ENCODE data around the gene SH3BGRL.

SH3BGRL gene

DNA sequence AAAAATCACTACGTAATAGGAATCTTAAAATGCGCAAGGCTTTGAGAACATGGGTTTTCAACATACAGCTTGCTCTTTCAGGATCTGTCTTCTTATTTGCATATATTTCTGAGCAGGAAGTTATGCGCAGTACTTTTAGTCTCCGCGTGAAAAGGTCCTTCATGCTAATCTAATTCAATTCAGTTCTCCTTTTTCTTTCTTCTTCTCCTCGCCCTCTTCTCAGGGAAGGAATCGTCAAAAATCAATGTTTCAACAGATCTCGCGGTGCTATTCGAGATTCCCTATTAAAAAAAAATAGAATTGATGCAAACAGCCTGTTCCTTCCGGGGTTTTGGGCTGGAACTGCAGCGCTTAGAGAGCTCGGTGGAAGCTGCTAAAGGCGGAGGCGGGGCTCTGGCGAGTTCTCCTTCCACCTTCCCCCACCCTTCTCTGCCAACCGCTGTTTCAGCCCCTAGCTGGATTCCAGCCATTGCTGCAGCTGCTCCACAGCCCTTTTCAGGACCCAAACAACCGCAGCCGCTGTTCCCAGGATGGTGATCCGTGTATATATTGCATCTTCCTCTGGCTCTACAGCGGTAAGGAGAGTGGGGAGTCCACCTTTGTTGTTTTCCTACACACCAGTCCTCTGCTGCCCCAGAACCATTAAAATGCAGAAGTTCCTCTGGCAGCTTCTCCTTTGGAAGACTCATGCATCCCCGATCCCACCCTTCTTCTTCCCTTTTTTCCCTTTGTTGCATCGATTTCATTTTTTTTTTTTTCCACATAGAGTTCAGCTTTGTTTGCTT lies at the start of gene SH3BGRL, which contains the start of gene HMGN5:
TSS of gene SH3BGRL (plus strand) at position 432 of the 785 bp plus-strand sequence. CDS start at position 531, 99 bp downstream.
TSS of gene HMGN5 (minus strand) at position 243 of the 785 bp plus-strand sequence. CDS start 80,364 bp downstream, outside the sequence.
- peak in 57 of 58 donors; percentile 1 to 74 (median 53) for DNase-seq

DNA sequence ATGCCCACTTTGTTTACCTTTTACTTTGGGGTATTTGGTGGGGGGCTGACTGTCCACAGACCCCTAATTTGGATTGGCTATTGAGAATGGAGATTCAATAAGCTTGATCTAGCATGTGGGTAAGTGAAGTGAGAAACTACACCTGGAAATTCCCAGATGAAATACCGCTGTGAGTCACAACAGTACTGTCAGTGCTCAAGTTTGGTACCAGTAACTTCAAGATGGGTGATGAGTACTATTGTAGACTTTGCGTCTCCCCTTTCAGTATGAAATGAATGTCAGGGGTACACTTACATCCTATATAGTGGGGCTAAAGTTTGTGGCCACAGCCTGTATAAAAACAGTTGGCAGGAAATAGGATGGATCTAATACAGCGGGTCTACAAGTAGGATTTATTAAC lies 33.5 kb upstream of the SH3BGRL start:
- DNase-seq: no peak

DNA sequence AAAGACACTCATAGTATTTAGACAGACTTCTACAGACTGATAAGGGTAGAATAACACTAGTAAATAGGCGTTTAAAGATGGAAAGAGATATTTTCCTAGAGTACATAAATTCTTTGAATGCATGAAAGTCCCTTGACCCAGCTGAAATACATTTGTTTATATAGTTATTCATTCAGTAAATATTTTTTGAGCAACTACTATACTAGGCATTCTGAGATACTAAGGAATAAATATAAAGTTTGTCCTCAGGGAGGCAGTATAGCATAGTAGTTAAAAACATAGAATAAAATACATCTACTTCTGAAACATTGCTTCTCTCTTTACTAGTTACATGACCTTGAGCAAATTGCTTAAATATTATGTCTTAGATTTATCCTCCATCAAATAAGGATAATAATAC lies 27.6 kb upstream of the SH3BGRL start:
- DNase-seq: no peak

DNA sequence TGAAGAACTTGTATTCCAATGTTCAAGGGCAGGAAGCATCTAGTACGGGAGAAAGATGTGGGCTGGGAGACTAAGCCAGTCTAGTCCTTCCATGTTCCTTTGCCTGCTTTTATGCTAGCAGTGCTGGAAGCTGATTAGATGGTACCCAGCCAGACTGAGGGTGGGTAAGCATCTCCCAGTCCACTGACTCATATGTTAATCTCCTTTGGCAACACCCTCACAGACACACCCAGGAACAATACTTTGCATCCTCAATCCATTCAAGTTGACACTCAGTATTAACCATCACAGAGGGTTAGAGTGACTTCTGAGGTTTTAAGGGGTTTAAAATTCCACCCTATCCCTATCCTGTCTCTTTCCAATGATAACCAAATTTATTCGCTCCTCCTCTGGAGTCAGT lies 6.6 kb upstream of the SH3BGRL start:
- DNase-seq: no peak

DNA sequence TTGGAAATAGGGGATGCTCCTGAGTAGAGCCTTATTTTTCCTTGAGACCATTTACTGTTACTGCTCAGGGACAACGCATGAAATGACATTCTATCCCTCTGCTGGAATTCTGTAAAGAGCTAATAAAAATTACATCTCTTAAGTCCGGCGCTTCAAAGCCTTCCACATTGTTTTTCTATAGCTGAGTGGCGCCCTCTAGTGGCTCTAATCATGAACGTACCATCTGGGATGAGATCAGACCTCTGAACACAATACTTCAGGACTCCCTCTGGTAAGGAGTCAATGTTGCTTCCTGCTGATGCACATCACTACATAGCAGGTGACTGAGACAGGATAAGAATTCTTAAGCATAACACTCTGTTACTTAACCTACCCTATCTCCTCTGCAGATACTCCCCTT lies 6.2 kb upstream of the SH3BGRL start:
- DNase-seq: peak in 23 of 58 donors; percentile 0 to 41 (median 1)

DNA sequence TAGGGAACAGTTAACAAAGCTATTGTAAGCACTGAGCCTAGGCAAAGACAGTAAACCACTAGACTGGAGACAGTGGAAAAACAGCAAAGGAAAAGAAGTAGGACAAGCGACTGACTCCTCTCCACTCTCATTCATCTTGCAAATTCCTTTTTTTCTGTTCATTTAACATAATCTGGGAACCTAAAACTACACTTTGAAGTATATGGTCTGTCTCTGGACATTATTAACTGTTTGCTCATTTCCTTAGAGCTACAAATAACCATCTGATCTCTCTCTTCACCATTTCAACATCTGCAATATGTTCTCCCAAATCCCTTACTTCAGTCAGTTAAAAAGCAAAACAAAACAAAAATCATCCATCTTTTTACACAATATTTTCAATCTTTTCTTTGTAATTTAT lies 831 bp upstream of the SH3BGRL start:
- no peak for DNase-seq

DNA sequence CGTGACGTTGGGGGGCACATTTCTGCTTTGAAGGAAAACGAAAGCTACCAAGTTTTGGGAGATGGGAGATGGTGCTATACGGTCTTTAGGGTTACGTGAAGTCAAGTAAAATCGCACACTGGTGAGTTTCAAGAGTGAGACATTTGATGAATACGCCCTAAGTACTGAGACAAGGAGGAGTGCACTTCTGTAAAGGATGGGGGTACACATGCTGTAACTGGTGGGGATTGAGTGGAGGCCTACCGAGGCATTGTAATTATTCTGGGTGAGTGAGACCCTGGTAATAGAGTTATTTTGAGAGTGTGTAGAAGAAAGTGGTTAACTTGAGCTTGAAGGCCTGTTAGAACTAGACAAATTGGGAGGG lies 536 bp downstream of the SH3BGRL start:
- DNase-seq: peak in 4 of 58 donors; percentile 8 to 25 (median 16)

DNA sequence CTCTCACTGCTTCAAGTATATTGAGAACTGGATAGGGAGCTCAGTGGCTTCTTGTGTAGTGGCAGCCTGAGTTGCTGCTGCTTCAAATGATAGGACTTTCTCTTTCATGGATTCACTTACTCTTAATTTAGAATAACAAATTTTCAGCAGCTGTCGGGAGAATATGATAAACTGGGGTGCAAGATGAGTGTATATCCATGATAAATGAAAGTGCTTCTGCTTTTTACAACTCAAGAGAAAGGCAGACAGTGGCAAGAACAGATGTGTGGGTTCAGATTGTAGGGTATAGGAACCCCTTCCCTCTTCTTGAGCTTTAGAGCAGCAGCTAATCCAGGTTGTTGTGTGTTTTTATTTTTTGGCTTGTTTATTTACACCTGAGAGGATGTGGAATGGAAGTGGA lies 1.0 kb downstream of the SH3BGRL start:
- DNase-seq: no peak

DNA sequence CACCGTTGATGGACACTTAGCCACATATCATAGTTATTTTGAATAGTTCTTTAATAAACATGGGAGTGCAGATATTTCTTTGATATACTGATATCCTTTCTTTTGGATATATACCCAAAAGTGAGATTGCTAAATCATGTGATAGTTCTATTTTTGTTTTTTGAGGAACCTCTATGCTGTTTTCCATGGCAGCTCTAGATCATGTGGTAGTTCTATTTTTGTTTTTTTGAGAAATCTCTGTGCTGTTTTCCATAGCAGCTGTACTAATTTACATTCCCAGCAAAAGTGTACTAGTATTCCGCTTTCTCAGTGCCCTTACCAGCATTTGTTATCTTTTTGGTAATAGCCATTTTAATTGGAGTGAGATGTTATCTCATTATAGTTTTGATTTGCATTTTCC lies 3.6 kb downstream of the SH3BGRL start:
- DNase-seq: no peak

DNA sequence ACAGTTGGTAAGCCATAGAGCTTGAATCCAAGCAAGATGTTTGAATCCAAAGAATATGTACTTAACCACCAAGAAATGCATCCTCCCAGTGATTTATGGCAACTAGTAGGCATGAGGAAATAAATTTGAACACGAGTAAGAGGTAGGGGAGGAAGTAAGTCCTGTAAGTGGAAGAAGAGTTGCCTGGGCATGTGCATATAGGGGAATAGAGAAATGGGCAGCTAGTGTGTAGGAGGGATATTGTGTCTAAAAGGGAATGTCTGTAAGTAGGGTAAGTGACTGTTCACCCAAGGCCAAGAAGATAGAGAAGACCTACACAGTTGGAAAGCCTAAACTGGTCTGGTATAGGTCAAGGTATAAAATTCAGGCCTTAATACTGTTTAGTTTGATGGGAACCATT lies 4.6 kb downstream of the SH3BGRL start:
- no peak for DNase-seq

DNA sequence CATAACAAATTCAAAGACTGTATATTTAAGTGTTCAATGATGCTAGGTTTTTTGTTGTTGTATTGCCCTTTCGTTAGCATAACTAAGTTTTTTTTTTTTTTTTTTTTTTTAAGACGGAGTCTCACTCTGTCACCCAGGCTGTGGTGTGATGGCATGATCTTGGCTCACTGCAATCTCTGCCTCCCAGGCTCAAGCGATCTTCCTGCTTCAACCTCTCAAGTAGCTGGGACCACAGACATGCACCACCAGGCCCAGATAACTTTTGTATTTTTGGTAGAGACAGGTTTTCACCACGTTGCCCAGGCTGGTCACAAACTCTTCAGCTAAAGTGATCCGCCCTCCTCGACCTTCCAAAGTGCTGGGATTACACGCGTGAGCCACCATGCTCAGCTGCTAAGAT lies 7.0 kb downstream of the SH3BGRL start:
- no peak for DNase-seq

DNA sequence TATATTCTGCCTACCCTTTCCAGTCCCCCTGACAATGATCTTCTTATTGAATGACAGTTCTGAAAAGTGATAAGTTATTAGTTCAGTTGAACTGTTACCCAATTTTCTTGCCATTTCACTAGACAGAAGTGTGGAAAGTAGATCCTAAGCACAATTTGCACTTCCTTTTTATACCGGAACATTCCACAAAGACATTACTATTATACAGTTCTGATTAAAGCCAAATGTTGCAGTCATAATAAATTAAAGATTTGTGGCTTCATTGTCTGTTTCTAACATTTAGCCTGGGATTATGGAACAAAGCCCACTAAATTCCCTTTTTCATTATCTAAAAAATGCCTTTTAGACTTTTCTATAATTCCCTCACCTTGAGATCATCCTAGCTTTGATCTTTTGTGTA lies 13.8 kb downstream of the SH3BGRL start:
- no peak for DNase-seq

DNA sequence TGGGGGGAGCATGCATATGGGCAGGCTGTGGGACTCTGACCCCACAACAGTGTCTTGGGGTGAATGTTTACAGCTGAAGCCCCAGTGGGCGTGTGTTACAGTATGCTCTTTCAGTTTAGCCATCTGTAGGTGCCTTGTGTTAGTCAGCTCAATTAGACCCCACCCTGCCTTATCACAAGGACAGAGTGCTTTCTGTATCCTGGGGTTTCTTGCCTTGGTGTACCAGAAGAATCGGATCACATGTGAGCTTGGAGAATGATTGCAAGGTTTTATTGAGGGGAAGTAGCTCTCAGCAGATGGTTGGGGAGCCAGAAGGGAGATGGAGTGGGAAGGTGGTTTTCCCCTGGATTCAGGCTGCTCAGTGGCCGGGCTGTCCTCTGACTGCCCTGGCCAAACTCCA lies 27.3 kb downstream of the SH3BGRL start:
- DNase-seq: no peak

DNA sequence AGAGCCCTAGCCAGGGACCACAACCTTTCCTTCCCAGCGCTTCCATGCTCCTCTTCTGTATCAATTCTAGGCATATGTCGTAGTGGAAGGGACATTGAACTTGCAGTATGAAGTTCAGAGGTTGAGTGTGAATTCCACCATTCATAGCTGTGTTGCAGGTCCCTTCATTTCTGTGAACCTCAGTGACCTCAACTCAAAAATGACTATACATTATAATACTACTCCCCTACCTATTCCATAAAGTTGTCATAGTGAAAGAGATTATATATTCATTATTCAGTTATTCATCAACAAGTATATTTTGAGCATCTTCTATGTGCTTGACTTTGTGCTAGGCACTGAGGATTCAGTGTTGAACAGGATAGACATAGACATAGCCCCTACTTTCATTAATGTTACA lies 28.0 kb downstream of the SH3BGRL start:
- DNase-seq: no peak

DNA sequence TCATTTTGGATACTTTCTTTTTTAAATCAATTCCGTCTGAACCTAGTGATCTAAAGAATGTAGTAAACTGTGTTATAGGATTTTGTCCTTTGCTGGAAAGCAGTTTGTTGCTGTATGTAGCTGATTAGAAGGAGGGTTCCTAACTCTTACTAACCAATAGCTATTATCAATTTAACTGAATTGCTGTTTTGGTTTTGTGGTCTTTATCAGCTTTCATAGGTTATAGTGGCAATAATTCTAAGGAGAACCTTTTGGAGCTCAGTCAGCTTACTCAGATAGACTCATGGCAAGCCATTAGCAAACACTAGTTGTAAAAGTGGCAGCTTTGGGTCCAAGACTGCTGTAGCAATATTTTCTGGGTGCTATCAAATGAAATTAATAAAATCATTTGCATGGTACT lies 29.6 kb downstream of the SH3BGRL start:
- DNase-seq: no peak

DNA sequence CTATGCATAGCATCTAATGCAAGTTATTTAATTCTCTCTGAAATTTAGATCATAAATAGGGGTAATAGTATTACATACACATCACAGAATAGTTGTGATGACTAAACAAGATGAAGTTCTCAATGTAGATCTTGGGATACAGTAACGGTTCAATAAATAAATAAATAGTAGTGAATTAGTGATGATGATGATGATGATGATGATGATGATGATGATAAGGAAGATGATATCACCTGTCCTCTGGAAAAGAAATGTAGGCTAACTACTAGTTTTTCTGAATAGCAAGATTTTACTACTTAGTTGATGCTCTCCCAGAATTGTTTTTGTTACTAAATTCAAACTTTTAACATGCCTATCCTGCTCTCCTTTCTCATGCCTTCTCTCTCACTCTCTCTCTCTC lies 30.3 kb downstream of the SH3BGRL start:
- no peak for DNase-seq

DNA sequence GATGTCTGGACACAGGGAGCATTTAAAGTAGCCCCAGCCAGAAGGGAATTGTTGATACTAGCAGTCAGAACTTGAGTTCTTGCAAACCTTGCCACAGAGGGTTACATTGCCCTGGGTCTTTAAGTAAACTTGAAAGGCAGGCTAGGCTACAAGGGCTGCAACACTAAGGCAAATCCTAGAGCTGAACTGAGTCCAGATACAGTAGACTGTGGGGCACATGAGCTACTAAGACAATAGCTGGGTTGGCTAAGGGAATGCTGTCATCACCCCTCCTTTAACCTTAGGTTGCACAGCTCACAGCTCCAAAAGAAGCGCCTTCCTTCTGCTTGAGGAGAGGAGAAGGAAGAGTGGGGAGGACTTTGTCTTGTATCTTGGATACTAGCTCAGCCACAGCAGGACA lies 35.6 kb downstream of the SH3BGRL start:
- DNase-seq: no peak

DNA sequence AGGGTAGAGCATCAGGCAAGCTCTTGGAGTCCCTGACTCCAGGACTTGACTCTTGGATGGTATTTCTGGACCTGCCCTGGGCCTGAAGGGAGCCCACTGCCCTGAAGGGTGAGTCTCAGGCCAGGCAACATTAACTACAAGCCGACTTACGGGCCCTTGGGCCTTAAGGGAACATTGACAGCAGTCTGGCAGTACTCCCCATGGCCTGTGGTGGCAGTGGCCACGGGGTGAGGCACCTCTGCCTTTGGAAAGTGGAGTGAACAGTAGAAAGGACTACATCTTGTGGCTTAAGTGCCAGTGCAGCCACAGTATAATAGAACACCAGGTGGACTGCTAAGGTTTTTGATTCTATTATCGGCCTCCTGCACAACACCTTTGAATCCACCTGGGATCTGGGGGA lies 36.3 kb downstream of the SH3BGRL start:
- DNase-seq: no peak

DNA sequence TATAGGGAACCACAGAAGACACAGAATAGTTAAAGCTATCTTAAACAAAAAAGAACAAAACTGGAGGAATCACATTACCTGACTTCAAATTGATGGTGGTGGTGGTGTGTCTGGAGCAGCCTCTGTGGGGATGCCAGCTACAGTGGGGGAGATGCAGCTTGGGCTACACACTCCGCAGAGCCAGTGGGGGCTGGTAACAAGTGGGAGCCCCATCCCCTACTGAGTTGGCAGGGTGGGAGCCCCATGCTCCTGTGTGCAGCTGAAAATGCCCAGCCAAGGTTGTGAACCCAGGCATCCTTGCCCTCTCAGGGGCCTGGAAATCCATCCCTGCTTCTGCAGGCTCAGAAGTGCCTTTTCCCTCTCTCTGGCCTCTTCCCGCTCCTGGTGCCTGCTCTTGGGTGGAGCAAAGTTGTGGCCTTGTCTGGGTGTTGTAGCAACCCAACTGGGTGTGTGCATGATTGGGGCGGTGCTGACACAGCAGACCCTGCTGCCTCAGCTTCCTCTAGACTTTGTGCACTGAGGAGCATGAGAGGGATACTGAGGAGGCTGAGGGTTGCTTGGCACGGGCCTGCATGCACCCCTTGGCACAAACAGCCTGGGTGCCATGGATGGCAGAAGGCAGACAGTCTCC lies 38.9 kb downstream of the SH3BGRL start:
- no peak for DNase-seq

DNA sequence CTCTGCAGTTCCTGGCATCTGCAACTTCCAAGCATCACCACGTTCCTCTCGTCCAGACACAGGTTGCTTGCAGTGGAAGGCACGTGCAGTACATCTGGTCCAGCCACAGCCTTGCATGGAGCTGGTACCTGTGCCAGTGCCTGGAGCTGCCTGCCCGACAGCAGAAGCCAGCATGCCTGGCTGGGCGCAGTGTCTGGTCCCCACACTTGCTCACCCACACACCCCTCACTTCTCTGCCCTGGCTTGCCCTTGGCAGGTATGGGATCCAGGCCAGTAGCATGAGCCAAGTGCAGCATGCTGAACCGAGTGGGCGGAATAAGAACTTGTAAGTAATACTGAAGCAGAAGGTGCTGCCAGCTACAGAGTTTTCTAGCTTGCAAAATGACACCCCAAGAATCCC lies 39.9 kb downstream of the SH3BGRL start:
- DNase-seq: peak in 1 of 58 donors; percentile 0

DNA sequence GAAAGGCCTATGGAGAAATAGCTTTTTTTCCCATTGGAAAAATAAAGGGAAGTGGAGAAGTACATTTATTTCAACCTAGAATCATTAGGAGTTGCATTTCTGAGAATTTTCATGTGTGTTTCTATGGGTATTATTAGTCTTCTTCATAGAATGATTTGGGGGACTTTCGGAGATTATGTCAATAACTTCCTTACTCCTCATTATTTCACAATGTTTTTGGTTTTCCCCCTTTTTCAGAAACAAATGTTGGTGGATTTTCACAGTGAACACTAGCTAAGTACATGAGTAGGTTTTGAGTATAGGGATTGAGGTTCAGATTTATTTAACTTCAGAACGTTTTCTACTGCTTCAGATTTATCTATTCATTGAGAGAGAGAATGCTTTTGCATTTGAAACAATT lies 54.0 kb downstream of the SH3BGRL start:
- no peak for DNase-seq

DNA sequence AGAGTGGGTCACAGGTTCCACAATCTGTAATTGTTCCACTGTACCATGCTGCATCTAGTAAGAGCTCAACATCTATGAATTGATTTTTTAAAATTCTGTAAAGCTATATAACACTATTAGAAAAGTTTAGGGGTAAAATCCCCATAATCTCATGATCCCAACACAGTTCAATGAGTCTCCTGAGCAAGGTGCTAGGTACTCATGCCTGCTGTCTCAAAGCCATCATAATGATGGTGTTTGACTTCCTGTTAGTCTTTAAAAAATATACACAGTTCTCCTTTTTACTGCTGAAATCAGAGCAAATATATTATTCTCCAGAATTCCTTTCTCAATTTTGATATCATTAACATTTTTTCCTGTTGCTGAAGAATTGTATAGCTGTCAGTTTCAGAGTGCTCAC lies 55.9 kb downstream of the SH3BGRL start:
- no peak for DNase-seq

All from anterior cingulate cortex (tissue), 58 donors.